GM23338 (cell line): ENCODE results near the gene TUBB3. TPM values are rescaled to one million over a fixed set of nuclear protein-coding genes. Genes with fewer than 3 reads are reported as not detected.

Source experiments
- ATAC-seq: fragments of 200-7000 bp; cut with Tn5 transposase; 3 replicates; pipeline ENCODE4 v1.9.1; 2020
- DNase-seq: peaks from one replicate; pipeline ENCODE4 v3.0.0-alpha.2; 2015; ENCODE audit warnings: low spot score
- H2AFZ ChIP-seq: fragments of 200-600 bp; sonication (generic); 2 replicates; pipeline ENCODE4 v1.8.0; 2016; ENCODE audit warnings: antibody characterized with exemption, mild to moderate bottlenecking, moderate library complexity
- H3F3A ChIP-seq: fragments of 200-600 bp; sonication (generic); replicated peaks from 2 replicates; pipeline ENCODE4 v1.8.0; 2017; ENCODE audit warnings: antibody characterized with exemption, mixed run types, low read depth
- H3K27ac ChIP-seq: fragments of 200-600 bp; sonication (generic); 2 replicates; pipeline ENCODE4 v1.6.1; 2016; ENCODE audit warnings: low read depth
- H3K27me3 ChIP-seq: fragments of 200-600 bp; sonication (generic); 2 replicates; pipeline ENCODE4 v1.8.0; 2016; ENCODE audit warnings: mild to moderate bottlenecking, mixed run types, moderate library complexity; ENCODE audit not compliant: insufficient read depth
- H3K36me3 ChIP-seq: fragments of 200-600 bp; sonication (generic); 2 replicates; pipeline ENCODE4 v1.8.0; 2016; ENCODE audit warnings: mild to moderate bottlenecking; ENCODE audit not compliant: insufficient read depth
- H3K4me1 ChIP-seq: fragments of 200-600 bp; sonication (generic); 2 replicates; pipeline ENCODE4 v1.8.0; 2016; ENCODE audit warnings: mild to moderate bottlenecking, moderate library complexity; ENCODE audit not compliant: insufficient read depth
- H3K4me2 ChIP-seq: fragments of 200-600 bp; sonication (generic); 2 replicates; pipeline ENCODE4 v1.7.1; 2017; ENCODE audit warnings: mixed run types
- H3K4me3 ChIP-seq: fragments of 200-600 bp; sonication (generic); 2 replicates; pipeline ENCODE4 v1.6.1; 2016; ENCODE audit warnings: mixed run types
- H3K79me2 ChIP-seq: fragments of 200-600 bp; sonication (generic); replicated peaks from 2 replicates; pipeline ENCODE4 v1.8.0; 2017; ENCODE audit warnings: mild to moderate bottlenecking; ENCODE audit not compliant: insufficient read depth
- H3K9me2 ChIP-seq: fragments of 200-600 bp; sonication (generic); 2 replicates; pipeline ENCODE4 v1.8.0; 2017; ENCODE audit not compliant: insufficient read depth
- H4K20me1 ChIP-seq: fragments of 200-600 bp; sonication (generic); replicated peaks from 2 replicates; pipeline ENCODE4 v1.8.0; 2017; ENCODE audit warnings: mild to moderate bottlenecking; ENCODE audit not compliant: insufficient read depth
- H3K27ac Mint-ChIP-seq: 2 replicates; pipeline ENCODE4 v1.8.0; 2020; ENCODE audit warnings: inconsistent platforms, mild to moderate bottlenecking, moderate library complexity, mixed read lengths
- H3K27me3 Mint-ChIP-seq: 3 replicates; pipeline ENCODE4 v1.8.0; 2022; ENCODE audit warnings: low read depth, mild to moderate bottlenecking, moderate library complexity, mixed read lengths, inconsistent platforms; ENCODE audit not compliant: insufficient read depth, poor library complexity
- H3K36me3 Mint-ChIP-seq: 3 replicates; pipeline ENCODE4 v1.8.0; 2021; ENCODE audit warnings: low read depth, mild to moderate bottlenecking, inconsistent platforms, moderate library complexity, mixed read lengths
- H3K4me1 Mint-ChIP-seq: 3 replicates; pipeline ENCODE4 v1.8.0; 2020; ENCODE audit warnings: mild to moderate bottlenecking, inconsistent platforms, mixed read lengths
- H3K4me3 Mint-ChIP-seq: 3 replicates; pipeline ENCODE4 v1.8.0; 2021; ENCODE audit warnings: moderate library complexity, mild to moderate bottlenecking, inconsistent platforms, mixed read lengths
- H3K9me3 Mint-ChIP-seq: 3 replicates; pipeline ENCODE4 v1.8.0; 2020; ENCODE audit warnings: moderate library complexity, mild to moderate bottlenecking, inconsistent platforms, mixed read lengths
- CREB1 ChIP-seq: fragments of 250-450 bp; sonication (Bioruptor Pico); IDR thresholded peaks from 2 replicates; pipeline ENCODE4 v1.5.0; 2020; ENCODE audit warnings: low read depth, mild to moderate bottlenecking, moderate library complexity
- CTCF ChIP-seq, 2 experiments: fragments of 200-600 bp in 1 of 2; sonication (generic) in 1 of 2; conservative IDR thresholded peaks; 2 replicates each; pipeline versions ENCODE4 v1.5.1 to v1.6.1; 2016 to 2017; ENCODE audit warnings: antibody characterized with exemption in 2 of 2, low read depth in 2 of 2, mild to moderate bottlenecking in 2 of 2, moderate library complexity in 1 of 2
- ETS1 ChIP-seq: IDR thresholded peaks from 2 replicates; pipeline ENCODE4 v1.6.1; 2016; ENCODE audit warnings: antibody characterized with exemption
- EZH2 ChIP-seq: fragments of 200-600 bp; sonication (generic); IDR thresholded peaks from one replicate; pipeline ENCODE4 v1.8.0; 2017; ENCODE audit warnings: antibody characterized with exemption, mild to moderate bottlenecking, low read depth; ENCODE audit not compliant: unreplicated experiment
- EZH2phosphoT487 ChIP-seq: fragments of 200-600 bp; sonication (generic); IDR thresholded peaks from one replicate; pipeline ENCODE4 v1.8.1; 2018; ENCODE audit warnings: antibody characterized with exemption; ENCODE audit not compliant: unreplicated experiment
- JUNB ChIP-seq: IDR thresholded peaks from one replicate; pipeline ENCODE4 v1.6.1; 2016; ENCODE audit warnings: antibody characterized with exemption; ENCODE audit not compliant: unreplicated experiment
- NANOG ChIP-seq: IDR thresholded peaks from 2 replicates; pipeline ENCODE4 v1.6.1; 2016; ENCODE audit warnings: antibody characterized with exemption, borderline replicate concordance
- POLR2AphosphoS5 ChIP-seq: IDR thresholded peaks from 2 replicates; pipeline ENCODE4 v1.6.1; 2016; ENCODE audit warnings: antibody characterized with exemption, low read depth
- REST ChIP-seq: IDR thresholded peaks from one replicate; pipeline ENCODE4 v1.6.1; 2018; ENCODE audit warnings: antibody characterized with exemption; ENCODE audit not compliant: unreplicated experiment
- STAT1 ChIP-seq: IDR thresholded peaks from one replicate; pipeline ENCODE4 v1.6.1; 2016; ENCODE audit warnings: antibody characterized with exemption; ENCODE audit not compliant: unreplicated experiment
- ZNF114 ChIP-seq: fragments of 250-450 bp; sonication (Bioruptor Pico); IDR thresholded peaks from 2 replicates; pipeline ENCODE4 v1.5.0; 2020; ENCODE audit warnings: mild to moderate bottlenecking, moderate library complexity
- ZNF331 ChIP-seq: fragments of 250-450 bp; sonication (Bioruptor Pico); IDR thresholded peaks from 2 replicates; pipeline ENCODE4 v1.5.0; 2020; ENCODE audit warnings: low read depth, mild to moderate bottlenecking, moderate library complexity
- polyA plus RNA-seq: library from polyadenylated mRNA; unstranded; fragments of >200 nt; fragmentation: Nextera tagmentation; extraction: Ambion mirVana; gene quantifications from 2 replicates; pipeline ENCODE4 v1.2.1, GENCODE V29; 2016
- total RNA-seq: library from RNA; depleted of rRNA; stranded (reverse); fragments of >200 nt; shearing (Covaris generic); gene quantifications from 2 replicates; pipeline ENCODE4 v1.2.3, GENCODE V29; 2014

TUBB3 gene
- total and polyA plus RNA-seq, 2 experiments from 2014 or later, result 149 to 443 TPM

- TF ChIP-seq REST (no peak), JUNB (no peak), EZH2 (no peak), NANOG (no peak), ZNF331 (CRISPR knock-in tag) (no peak), ZNF114 (CRISPR knock-in tag) (no peak), STAT1 (no peak), CTCF (conservative IDR thresholded peaks at IDR 0.05; ENCODE audit: low read depth in 2 of 2) (no peak), POLR2AphosphoS5 (no peak)
These were observed 61.1 kb downstream of the TUBB3 start (continued) for GRCh38 chr16:89984216-89984615.

GRCh38 chr16:89985219-89985618 is 62.1 kb downstream of the TUBB3 start:
- H3K79me2 ChIP-seq, result no peaks in the 10 kb centered on the region
- Mint-ChIP-seq H3K4me3 (no peak overlapping the region), H3K4me1 (no peaks in the 10 kb centered on the region), H3K27me3 (peaks cover 3% of the 10 kb centered on the region), H3K9me3 (no peaks in the 10 kb centered on the region), H3K36me3 (peaks cover 63% of the 10 kb centered on the region), H3K27ac (no peak overlapping the region)
- no peak overlapping the region for H3K4me2 ChIP-seq
- H3K4me3 ChIP-seq, result no peak overlapping the region
- H2AFZ ChIP-seq, result no peak overlapping the region
- H3K27me3 ChIP-seq, result no peaks in the 10 kb centered on the region
- no peaks in the 10 kb centered on the region for H3K4me1 ChIP-seq
- DNase-seq, result no peak
- no peaks in the 10 kb centered on the region for H3F3A ChIP-seq
- ATAC-seq, result no peak
- 0 out of 2 replicates have a peak, but pooled peaks cover 7% of the 10 kb centered on the region for H4K20me1 ChIP-seq
- no peak overlapping the region for H3K27ac ChIP-seq
- H3K9me2 ChIP-seq, result no peaks in the 10 kb centered on the region
- H3K36me3 ChIP-seq, result peaks cover 9% of the 10 kb centered on the region
- no peak for TF ChIP-seq ZNF331 (CRISPR knock-in tag)
- TF ChIP-seq ETS1, result no peak
- no peak for TF ChIP-seq ZNF114 (CRISPR knock-in tag)
- TF ChIP-seq EZH2phosphoT487, result no peak
- TF ChIP-seq CREB1 (CRISPR knock-in tag), result no peak
- TF ChIP-seq CTCF (conservative IDR thresholded peaks at IDR 0.05; ENCODE audit: low read depth in 2 of 2), result no peak
- no peak for TF ChIP-seq REST
- TF ChIP-seq JUNB, result no peak
- TF ChIP-seq NANOG, result no peak
